ENCODE measurements around the gene WRNIP1. TPM values are rescaled to one million over a fixed set of nuclear protein-coding genes. Genes with fewer than 3 reads are reported as not detected.

Gene WRNIP1
- total RNA-seq, 1 experiment from 2014 or later, result 38.1 TPM

DNA sequence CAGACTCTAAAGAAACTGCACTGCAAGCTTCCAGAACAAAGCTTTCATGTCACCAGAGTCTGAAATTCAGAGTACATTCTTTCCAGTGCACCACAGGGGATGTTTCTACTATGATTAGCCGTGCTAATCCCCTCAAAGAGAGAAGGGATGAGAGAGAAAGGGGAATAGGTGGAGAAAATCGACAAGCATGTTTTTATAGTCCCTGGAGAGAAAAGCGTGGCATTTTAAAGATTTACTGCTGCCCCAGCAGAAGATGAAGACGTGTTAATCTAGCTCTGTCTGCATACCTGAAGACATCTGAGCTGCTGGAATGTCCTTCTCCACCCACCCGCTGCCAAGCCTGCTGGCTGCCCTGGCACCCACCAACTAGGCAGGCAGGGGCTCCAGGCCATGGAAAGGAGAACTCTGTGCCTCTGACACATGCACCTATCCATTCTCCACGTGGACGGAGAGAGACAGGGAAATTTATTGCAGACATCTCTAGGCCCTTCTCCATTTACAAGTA lies 18.6 kb upstream of the WRNIP1 start:
- Histone ChIP-seq H4K8ac (replicated peaks; ENCODE audit: insufficient read length, low read depth, low read length) (no peak overlapping the region), H2BK5ac (ENCODE audit: insufficient read length, low read length) (no peak overlapping the region), H2AK5ac (ENCODE audit: insufficient read length, low read length) (no peak overlapping the region), H2BK20ac (ENCODE audit: low read depth, low read length, poor library complexity, severe bottlenecking) (no peak overlapping the region), H3K56ac (ENCODE audit: insufficient read length, low read depth, low read length) (no peak overlapping the region), H4K20me1 (ENCODE audit: control insufficient read depth, insufficient read depth, insufficient read length) (no peaks in the 10 kb centered on the region), H3K79me1 (ENCODE audit: insufficient read depth, low read depth, low read length, poor library complexity, severe bottlenecking) (no peaks in the 10 kb centered on the region), H3K4ac (ENCODE audit: low read depth, low read length) (no peak overlapping the region), H3K27me3 (ENCODE audit: insufficient read depth, low read length) (no peaks in the 10 kb centered on the region), H3K79me2 (ENCODE audit: insufficient read depth, low read length) (no peaks in the 10 kb centered on the region), H2BK120ac (ENCODE audit: low read depth, low read length, poor library complexity, severe bottlenecking) (no peak overlapping the region), H4K5ac (ENCODE audit: insufficient read length, low read depth, low read length) (no peak overlapping the region), H3K14ac (ENCODE audit: insufficient read depth, low read length) (no peak overlapping the region), H2AFZ (ENCODE audit: low read length) (no peak overlapping the region), H3K9me3 (ENCODE audit: control insufficient read depth, low read depth, low read length) (no peaks in the 10 kb centered on the region), H4K91ac (ENCODE audit: insufficient read length, low read depth, low read length) (no peak overlapping the region), H3K18ac (ENCODE audit: insufficient read length, low read depth, low read length) (no peak overlapping the region), H2BK12ac (ENCODE audit: insufficient read length, low read depth, low read length) (no peak overlapping the region), H3K9ac (ENCODE audit: extremely low read depth, insufficient read length, low read length) (no peak overlapping the region), H3K23ac (ENCODE audit: insufficient read length, low read depth, low read length) (no peak overlapping the region), H2BK15ac (ENCODE audit: low read depth, low read length) (no peak overlapping the region), H3K23me2 (ENCODE audit: insufficient read length, low read depth, low read length, poor library complexity, severe bottlenecking) (no peaks in the 10 kb centered on the region), H3K4me1 (ENCODE audit: insufficient read depth, low read length) (no peaks in the 10 kb centered on the region), H3K4me2 (ENCODE audit: insufficient read depth, insufficient read length, low read length) (no peak overlapping the region), H3T11ph (ENCODE audit: low read length) (no peak overlapping the region), H3K27ac (ENCODE audit: insufficient read length, low read depth, low read length) (no peak overlapping the region)
- DNase-seq, result no peak
- TF ChIP-seq, protein P1, sequence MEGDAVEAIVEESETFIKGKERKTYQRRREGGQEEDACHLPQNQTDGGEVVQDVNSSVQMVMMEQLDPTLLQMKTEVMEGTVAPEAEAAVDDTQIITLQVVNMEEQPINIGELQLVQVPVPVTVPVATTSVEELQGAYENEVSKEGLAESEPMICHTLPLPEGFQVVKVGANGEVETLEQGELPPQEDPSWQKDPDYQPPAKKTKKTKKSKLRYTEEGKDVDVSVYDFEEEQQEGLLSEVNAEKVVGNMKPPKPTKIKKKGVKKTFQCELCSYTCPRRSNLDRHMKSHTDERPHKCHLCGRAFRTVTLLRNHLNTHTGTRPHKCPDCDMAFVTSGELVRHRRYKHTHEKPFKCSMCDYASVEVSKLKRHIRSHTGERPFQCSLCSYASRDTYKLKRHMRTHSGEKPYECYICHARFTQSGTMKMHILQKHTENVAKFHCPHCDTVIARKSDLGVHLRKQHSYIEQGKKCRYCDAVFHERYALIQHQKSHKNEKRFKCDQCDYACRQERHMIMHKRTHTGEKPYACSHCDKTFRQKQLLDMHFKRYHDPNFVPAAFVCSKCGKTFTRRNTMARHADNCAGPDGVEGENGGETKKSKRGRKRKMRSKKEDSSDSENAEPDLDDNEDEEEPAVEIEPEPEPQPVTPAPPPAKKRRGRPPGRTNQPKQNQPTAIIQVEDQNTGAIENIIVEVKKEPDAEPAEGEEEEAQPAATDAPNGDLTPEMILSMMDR (conservative IDR thresholded peaks at IDR 0.05), result no peak
- H3K4me1 Mint-ChIP-seq, result peaks cover 27 to 29% of the 10 kb centered on the region in 2 experiments
- peak overlapping the region in 1 of 3 experiments; percentile 15; a peak in 1 of 7 replicates for H3K27ac Mint-ChIP-seq
- WGBS (ENCODE audit: extremely low coverage, insufficient read length, low lambda C conversion rate), result no CpG with 5 or more reads among the region's 7 CpGs
- peaks cover 7% of the 10 kb centered on the region for H3K27me3 Mint-ChIP-seq (ENCODE audit: low read depth)
- no peaks in the 10 kb centered on the region for H3K9me3 Mint-ChIP-seq
- H3K36me3 Mint-ChIP-seq (ENCODE audit: insufficient read depth in 1 of 3, low read depth in 3 of 3), result no peaks in the 10 kb centered on the region
- H3K4me3 Mint-ChIP-seq, result no peak overlapping the region
